Activated T-cell treated with anti-CD3 and anti-CD28 coated beads, Interleukin-2, amount 50 U/mL, for 48 hours (primary cell): ENCODE results near the gene FAU.

ENCODE experiments used
- DNase-seq, 2 experiments: peaks; one replicate each; pipeline ENCODE4 v3.0.0-alpha.2; 2020

FAU gene

GRCh38 chr11:65135633-65136145 is 13.8 kb upstream of the FAU start:
- DNase-seq, result no peak

- peak; percentile 78 to 84 for DNase-seq
Observed at GRCh38 chr11:65134952-65135632, 13.2 kb upstream of the FAU start.

GRCh38 chr11:65134240-65134951 is 12.5 kb upstream of the FAU start, which contains the start of gene SYVN1:
Gene SYVN1, minus strand, starts transcription at chr11:65134519. Its CDS starts 918 bp downstream, at chr11:65133601.
- peak; percentile 95 to 96 for DNase-seq

GRCh38 chr11:65133724-65134123 is 11.8 kb upstream of the FAU start:
- no peak for DNase-seq

GRCh38 chr11:65132988-65133700 is 11.2 kb upstream of the FAU start:
- peak; percentile 77 to 80 for DNase-seq

GRCh38 chr11:65132238-65132987 is 10.5 kb upstream of the FAU start:
- no peak for DNase-seq

- DNase-seq, result no peak
Observed at GRCh38 chr11:65131895-65132237, 9.9 kb upstream of the FAU start.

- no peak for DNase-seq
Observed at GRCh38 chr11:65131417-65131776, 9.5 kb upstream of the FAU start.

GRCh38 chr11:65130631-65131416 is 8.9 kb upstream of the FAU start:
- DNase-seq, result no peak

- DNase-seq, result no peak
Observed at GRCh38 chr11:65129649-65130441, 7.9 kb upstream of the FAU start.

GRCh38 chr11:65128182-65129145 is 6.5 kb upstream of the FAU start:
- no peak for DNase-seq

GRCh38 chr11:65127473-65128181 is 5.7 kb upstream of the FAU start:
- no peak for DNase-seq

- DNase-seq, result no peak
Observed at GRCh38 chr11:65126624-65127274, 4.8 kb upstream of the FAU start.

- no peak for DNase-seq
Observed at GRCh38 chr11:65125197-65126056, 3.5 kb upstream of the FAU start.

GRCh38 chr11:65124480-65125196 is 2.7 kb upstream of the FAU start:
- no peak for DNase-seq

GRCh38 chr11:65121447-65121864 is 478 bp downstream of the FAU start:
- peak in 1 of 2 experiments; percentile 55 for DNase-seq

- no peak for DNase-seq
Observed at GRCh38 chr11:65120831-65121230, 1.1 kb downstream of the FAU start.
